CD8-positive, alpha-beta memory T cell (primary cell): Measurements from ENCODE around the gene LHX2. TPM values are rescaled to one million over a fixed set of nuclear protein-coding genes. Genes with fewer than 3 reads are reported as not detected.

ENCODE experiments used
- CTCF ChIA-PET: fragments of 350-600 bp; sonication (Branson Sonifier 250); formaldehyde crosslinking; loops from one replicate; lab custom pipeline; 2021; ENCODE audit warnings: antibody characterized with exemption; lab: Charles Lee
- POLR2A ChIA-PET: fragments of 350-600 bp; sonication (Branson Sonifier 250); formaldehyde crosslinking; loops from one replicate; lab custom pipeline; 2021; ENCODE audit warnings: antibody characterized with exemption; lab: Charles Lee
- DNase-seq, 5 donors: peaks; one replicate each; pipeline versions ENCODE4 v3.0.0 to v3.0.0-alpha.2; 2020 to 2022; ENCODE audit warnings: mixed read lengths in 1 of 5
- H3K27ac ChIP-seq: one replicate; pipeline ENCODE4 v1.7.0; 2013; ENCODE audit warnings: low read depth, mild to moderate bottlenecking, low read length, moderate library complexity
- H3K27me3 ChIP-seq: 2 replicates; pipeline ENCODE4 v1.7.0; 2013; ENCODE audit warnings: low read length, mild to moderate bottlenecking; ENCODE audit not compliant: insufficient read depth, poor library complexity, severe bottlenecking
- H3K36me3 ChIP-seq: 2 replicates; pipeline ENCODE4 v1.7.0; 2013; ENCODE audit warnings: mild to moderate bottlenecking, low read length, moderate library complexity; ENCODE audit not compliant: insufficient read depth
- H3K4me1 ChIP-seq: 2 replicates; pipeline ENCODE4 v1.7.0; 2013; ENCODE audit warnings: mild to moderate bottlenecking, low read length, moderate library complexity; ENCODE audit not compliant: insufficient read depth
- H3K4me3 ChIP-seq: 2 replicates; pipeline ENCODE4 v1.7.0; 2013; ENCODE audit warnings: mild to moderate bottlenecking, low read length
- H3K9me3 ChIP-seq: 2 replicates; pipeline ENCODE4 v1.7.0; 2013; ENCODE audit warnings: mild to moderate bottlenecking, low read length
- H3K27ac Mint-ChIP-seq, 8 donors: one replicate each; pipeline ENCODE4 v1.8.0; 2020 to 2021; ENCODE audit warnings: mixed read lengths in 8 of 8, mild to moderate bottlenecking in 6 of 8, inconsistent platforms in 3 of 8, moderate library complexity in 3 of 8
- H3K27me3 Mint-ChIP-seq, 2 donors: one replicate each; pipeline ENCODE4 v1.8.0; 2020 to 2021; ENCODE audit warnings: mixed read lengths in 2 of 2, mild to moderate bottlenecking in 1 of 2, moderate library complexity in 1 of 2
- H3K36me3 Mint-ChIP-seq, 3 donors: one replicate each; pipeline ENCODE4 v1.8.0; 2020 to 2021; ENCODE audit warnings: mixed read lengths in 3 of 3, inconsistent platforms in 1 of 3, mild to moderate bottlenecking in 1 of 3
- H3K4me1 Mint-ChIP-seq, 3 donors: one replicate each; pipeline ENCODE4 v1.8.0; 2020 to 2021; ENCODE audit warnings: mixed read lengths in 3 of 3, inconsistent platforms in 1 of 3, mild to moderate bottlenecking in 1 of 3
- H3K4me3 Mint-ChIP-seq, 7 donors: one replicate each; pipeline ENCODE4 v1.8.0; 2020 to 2021; ENCODE audit warnings: mixed read lengths in 7 of 7, mild to moderate bottlenecking in 6 of 7, moderate library complexity in 4 of 7, inconsistent platforms in 2 of 7
- H3K9me3 Mint-ChIP-seq, 5 donors: one replicate each; pipeline ENCODE4 v1.8.0; 2020 to 2022; ENCODE audit warnings: mixed read lengths in 5 of 5, mild to moderate bottlenecking in 3 of 5, moderate library complexity in 2 of 5, inconsistent platforms in 1 of 5
- polyA plus RNA-seq: library from polyadenylated mRNA; unstranded; fragments of 300-500 nt; fragmentation: Illumina TruSeq; gene quantifications from one replicate; pipeline ENCODE4 v1.2.3, GENCODE V29; 2021
- total RNA-seq, 2 experiments: library from RNA; stranded (reverse); gene quantifications; one replicate each; pipeline ENCODE4 v1.2.3, GENCODE V29; 2021

The LHX2 gene
- total and polyA plus RNA-seq, 3 experiments from 2014 or later, result not detected

GRCh38 chr9:124038790-124039633 lies 27.4 kb downstream of the LHX2 start:
- H3K9me3 ChIP-seq, result no peaks in the 10 kb centered on the region
- DNase-seq, result no peak
- Mint-ChIP-seq H3K4me1 (peaks cover 6 to 14% (median 9%) of the 10 kb centered on the region in 3 donors), H3K27ac (peak overlapping the region in 1 of 8 donors; percentile 31), H3K9me3 (no peaks in the 10 kb centered on the region), H3K4me3 (no peak overlapping the region), H3K36me3 (no peaks in the 10 kb centered on the region), H3K27me3 (peaks cover 45 to 79% of the 10 kb centered on the region in 2 donors)
- peaks cover 18% of the 10 kb centered on the region for H3K27me3 ChIP-seq
- no peak overlapping the region for H3K27ac ChIP-seq
- H3K4me1 ChIP-seq, result no peaks in the 10 kb centered on the region
- ChIA-PET POLR2A (no interaction called here), CTCF (no interaction called here)
- no peak overlapping the region for H3K4me3 ChIP-seq
- H3K36me3 ChIP-seq, result no peaks in the 10 kb centered on the region

GRCh38 chr9:124040186-124040931 lies 28.8 kb downstream of the LHX2 start:
- ChIA-PET POLR2A (no interaction called here), CTCF (interaction anchor here (0.9 to 2.1 kb wide), 10 partner anchors 10 to 687 kb away, joined by 3 to 21 read pairs (median 4); no protein-coding TSS in a partner anchor)
- DNase-seq, result no peak
- H3K9me3 ChIP-seq, result no peaks in the 10 kb centered on the region
- Mint-ChIP-seq H3K36me3 (no peaks in the 10 kb centered on the region), H3K9me3 (no peaks in the 10 kb centered on the region), H3K4me3 (peak overlapping the region in 5 of 7 donors; percentile 3 to 54 (median 43)), H3K27ac (peak overlapping the region in 2 of 8 donors; percentile 20 to 31), H3K27me3 (peaks cover 47 to 78% of the 10 kb centered on the region in 2 donors), H3K4me1 (peaks cover 6 to 14% (median 9%) of the 10 kb centered on the region in 3 donors)
- H3K27ac ChIP-seq, result no peak overlapping the region
- no peak overlapping the region for H3K4me3 ChIP-seq
- peaks cover 25% of the 10 kb centered on the region for H3K27me3 ChIP-seq
- no peaks in the 10 kb centered on the region for H3K4me1 ChIP-seq
- no peaks in the 10 kb centered on the region for H3K36me3 ChIP-seq

GRCh38 chr9:124040935-124041816 lies 29.6 kb downstream of the LHX2 start:
- H3K9me3 ChIP-seq, result no peaks in the 10 kb centered on the region
- H3K36me3 Mint-ChIP-seq, result no peaks in the 10 kb centered on the region
- peaks cover 44 to 75% of the 10 kb centered on the region in 2 donors for H3K27me3 Mint-ChIP-seq
- H3K4me1 Mint-ChIP-seq, result peaks cover 8 to 14% (median 9%) of the 10 kb centered on the region in 3 donors
- H3K4me1 ChIP-seq, result no peaks in the 10 kb centered on the region
- no peak overlapping the region for H3K27ac ChIP-seq
- H3K27ac Mint-ChIP-seq, result no peak overlapping the region
- no peak overlapping the region for H3K4me3 ChIP-seq
- CTCF ChIA-PET, result interaction anchor here (0.9 to 2.1 kb wide), 10 partner anchors 10 to 688 kb away, joined by 3 to 21 read pairs (median 4); no protein-coding TSS in a partner anchor
- H3K27me3 ChIP-seq, result peaks cover 25% of the 10 kb centered on the region
- no peaks in the 10 kb centered on the region for H3K36me3 ChIP-seq
- peak in 4 of 5 donors; percentile 22 to 29 (median 23) for DNase-seq
- H3K9me3 Mint-ChIP-seq, result no peaks in the 10 kb centered on the region
- peak overlapping the region in 6 of 7 donors; percentile 43 to 70 (median 54) for H3K4me3 Mint-ChIP-seq
- POLR2A ChIA-PET, result no interaction called here

- no peaks in the 10 kb centered on the region for H3K36me3 ChIP-seq
- no peaks in the 10 kb centered on the region for H3K36me3 Mint-ChIP-seq
- no peak overlapping the region for H3K4me3 ChIP-seq
- POLR2A ChIA-PET, result no interaction called here
- CTCF ChIA-PET, result interaction anchor here (1.6 to 2.1 kb wide), 4 partner anchors 24 to 688 kb away, joined by 5 to 21 read pairs (median 10); no protein-coding TSS in a partner anchor
- no peak for DNase-seq
- peak overlapping the region in 4 of 7 donors; percentile 6 to 70 (median 31) for H3K4me3 Mint-ChIP-seq
- peaks cover 9 to 14% (median 11%) of the 10 kb centered on the region in 3 donors for H3K4me1 Mint-ChIP-seq
- H3K27ac ChIP-seq, result no peak overlapping the region
- H3K4me1 ChIP-seq, result no peaks in the 10 kb centered on the region
- no peaks in the 10 kb centered on the region for H3K9me3 ChIP-seq
- H3K9me3 Mint-ChIP-seq, result no peaks in the 10 kb centered on the region
- peaks cover 25% of the 10 kb centered on the region for H3K27me3 ChIP-seq
- no peak overlapping the region for H3K27ac Mint-ChIP-seq
- H3K27me3 Mint-ChIP-seq, result peaks cover 49 to 74% of the 10 kb centered on the region in 2 donors
Measured at GRCh38 chr9:124041817-124042116, 30.2 kb downstream of the LHX2 start.

DNA sequence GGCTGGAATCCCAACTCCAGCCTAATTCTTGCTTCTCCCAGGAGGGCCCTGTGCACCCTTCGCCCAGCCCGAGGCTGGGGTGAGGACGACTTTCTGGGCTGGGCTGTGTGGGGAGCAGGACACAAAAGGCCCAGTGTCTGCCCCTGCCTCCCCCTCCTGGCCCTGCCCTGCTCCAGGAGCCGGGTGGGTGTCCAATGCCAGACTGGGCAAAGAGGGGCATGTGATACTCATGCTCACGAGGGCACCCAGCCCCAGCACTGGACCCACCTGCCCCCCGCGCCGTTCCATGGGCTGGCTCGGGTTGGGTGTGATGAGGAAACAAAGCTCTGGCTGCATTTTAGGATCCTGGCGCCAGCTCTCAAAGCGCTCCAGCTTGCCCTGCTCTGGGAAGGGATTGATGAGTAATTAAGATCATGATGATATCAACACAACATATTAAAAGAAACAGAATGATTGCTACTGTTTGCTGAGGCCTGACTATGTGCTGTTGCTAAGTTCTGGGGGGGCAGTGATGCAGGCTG lies 30.7 kb downstream of the LHX2 start:
- Histone ChIP-seq H3K4me3 (no peak overlapping the region), H3K27me3 (peaks cover 25% of the 10 kb centered on the region), H3K4me1 (no peaks in the 10 kb centered on the region), H3K9me3 (no peaks in the 10 kb centered on the region), H3K27ac (no peak overlapping the region), H3K36me3 (no peaks in the 10 kb centered on the region)
- Mint-ChIP-seq H3K27ac (no peak overlapping the region), H3K4me1 (peaks cover 9 to 14% (median 11%) of the 10 kb centered on the region in 3 donors), H3K27me3 (peaks cover 49 to 76% of the 10 kb centered on the region in 2 donors), H3K9me3 (no peaks in the 10 kb centered on the region), H3K36me3 (no peaks in the 10 kb centered on the region), H3K4me3 (peak overlapping the region in 2 of 7 donors; percentile 50 to 69)
- DNase-seq, result no peak
- ChIA-PET CTCF (no interaction called here), POLR2A (no interaction called here)

GRCh38 chr9:124044448-124044847 lies 32.9 kb downstream of the LHX2 start:
- Histone ChIP-seq H3K27ac (no peak overlapping the region), H3K9me3 (no peaks in the 10 kb centered on the region), H3K36me3 (no peaks in the 10 kb centered on the region), H3K4me1 (no peaks in the 10 kb centered on the region), H3K4me3 (no peak overlapping the region), H3K27me3 (peaks cover 22% of the 10 kb centered on the region)
- Mint-ChIP-seq H3K27ac (no peak overlapping the region), H3K9me3 (no peaks in the 10 kb centered on the region), H3K27me3 (peaks cover 46 to 74% of the 10 kb centered on the region in 2 donors), H3K4me3 (no peak overlapping the region), H3K4me1 (peaks cover 9 to 14% (median 11%) of the 10 kb centered on the region in 3 donors), H3K36me3 (no peaks in the 10 kb centered on the region)
- no peak for DNase-seq
- CTCF ChIA-PET, result no interaction called here
- POLR2A ChIA-PET, result no interaction called here

- no peaks in the 10 kb centered on the region for H3K9me3 ChIP-seq
- H3K4me1 ChIP-seq, result no peaks in the 10 kb centered on the region
- H3K36me3 ChIP-seq, result no peaks in the 10 kb centered on the region
- H3K27ac Mint-ChIP-seq, result no peak overlapping the region
- H3K4me3 ChIP-seq, result no peak overlapping the region
- H3K36me3 Mint-ChIP-seq, result no peaks in the 10 kb centered on the region
- no peak for DNase-seq
- peaks cover 18% of the 10 kb centered on the region for H3K27me3 ChIP-seq
- ChIA-PET POLR2A (no interaction called here), CTCF (no interaction called here)
- H3K27me3 Mint-ChIP-seq, result peaks cover 44 to 72% of the 10 kb centered on the region in 2 donors
- no peak overlapping the region for H3K27ac ChIP-seq
- no peak overlapping the region for H3K4me3 Mint-ChIP-seq
- peaks cover 8 to 12% (median 9%) of the 10 kb centered on the region in 3 donors for H3K4me1 Mint-ChIP-seq
- H3K9me3 Mint-ChIP-seq, result no peaks in the 10 kb centered on the region
Measured at GRCh38 chr9:124045076-124045829, 33.7 kb downstream of the LHX2 start.
